K562 (cell line): Measurements from ENCODE around the gene WAS. TPM values are rescaled to one million over a fixed set of nuclear protein-coding genes. Genes with fewer than 3 reads are reported as not detected.

Experiments used
- ATAC-seq: fragments of 200-7000 bp; cut with Tn5 transposase; 3 replicates; pipeline ENCODE4 v1.9.1; 2020; ENCODE audit warnings: moderate library complexity
- BruUV-seq: library from RNA; stranded (reverse); fragments of 400-500 nt; replicated peaks from 2 replicates; lab custom pipeline; 2021; lab: Mats Ljungman, UMichigan
- CTCF ChIA-PET: fragments of 300-600 bp; formaldehyde crosslinking; extraction: SDS; loops from one replicate; lab custom pipeline; 2021; ENCODE audit warnings: low intra/inter-chr PET ratio; lab: Yijun Ruan, JAX
- POLR2A ChIA-PET: fragments of 300-600, 350-650 bp; sonication (Branson Sonifier 250); formaldehyde crosslinking; extraction: SDS; loops from one replicate; lab custom pipeline; 2021; ENCODE audit warnings: antibody characterized with exemption, inconsistent platforms; lab: Yijun Ruan, JAX
- DNase-seq, 4 experiments: peaks; one replicate each; pipeline versions ENCODE4 v3.0.0 to v3.0.0-alpha.2; 2011 to 2018; ENCODE audit warnings: low spot score in 3 of 4, mixed read lengths in 3 of 4; ENCODE audit errors: extremely low read depth in 1 of 4
- FAIRE-seq: peaks from 2 replicates; lab custom pipeline; 2011; peaks lifted over from hg19 to GRCh38; lab: Jason Lieb, UNC
- H2AFZ ChIP-seq: 2 replicates; pipeline ENCODE4 v1.6.0; 2011; ENCODE audit warnings: low read depth, low read length, control low read depth, inconsistent platforms
- H3K27ac ChIP-seq: fragments of 200-600 bp; 3 replicates; pipeline ENCODE4 v1.8.0; 2011; ENCODE audit warnings: low read depth, mild to moderate bottlenecking, control low read depth, inconsistent platforms, low read length, moderate library complexity, mixed read lengths; ENCODE audit errors: extremely low read depth
- H3K27me3 ChIP-seq, 2 experiments: fragments of 300-600 bp in 1 of 2; 2 replicates in 1 of 2; 3 replicates in 1 of 2; pipeline versions ENCODE4 v1.6.0 to v1.8.0; 2011; ENCODE audit warnings: inconsistent platforms in 2 of 2, low read length in 2 of 2, mild to moderate bottlenecking in 1 of 2, mixed read lengths in 1 of 2, moderate library complexity in 1 of 2; ENCODE audit not compliant: control insufficient read depth in 2 of 2, insufficient read depth in 2 of 2
- H3K36me3 ChIP-seq: fragments of 300-600 bp; 3 replicates; pipeline ENCODE4 v1.8.0; 2011; ENCODE audit warnings: mild to moderate bottlenecking, low read length, inconsistent platforms; ENCODE audit not compliant: control insufficient read depth, insufficient read depth
- H3K4me1 ChIP-seq, 2 experiments: fragments of 200-600 bp in 1 of 2; replicated peaks in 1 of 2; 2 replicates in 1 of 2; 3 replicates in 1 of 2; pipeline versions ENCODE4 v1.5.1 to v1.8.0; 2011; ENCODE audit warnings: inconsistent platforms in 2 of 2, low read length in 2 of 2, mild to moderate bottlenecking in 1 of 2, mixed read lengths in 1 of 2, moderate library complexity in 1 of 2; ENCODE audit not compliant: control insufficient read depth in 2 of 2, insufficient read depth in 2 of 2
- H3K4me2 ChIP-seq: 2 replicates; pipeline ENCODE4 v1.6.1; 2011; ENCODE audit warnings: low read length, control low read depth, inconsistent platforms, mixed read lengths; ENCODE audit not compliant: insufficient read depth
- H3K4me3 ChIP-seq: fragments of 200-600 bp; sonication (generic), shearing (Covaris generic); 2 replicates; pipeline ENCODE4 v1.5.1; 2016; ENCODE audit warnings: control low read depth, inconsistent platforms
- H3K79me2 ChIP-seq: fragments of 200-600 bp; 3 replicates; pipeline ENCODE4 v1.8.0; 2011; ENCODE audit warnings: low read length, inconsistent platforms; ENCODE audit not compliant: control insufficient read depth, insufficient read depth
- H3K9ac ChIP-seq, 2 experiments: 2 replicates each; pipeline versions ENCODE4 v1.6.0 to v1.6.1; 2011; ENCODE audit warnings: low read depth in 2 of 2, low read length in 2 of 2, control low read depth in 1 of 2, inconsistent platforms in 1 of 2, mild to moderate bottlenecking in 1 of 2, mixed read lengths in 1 of 2; ENCODE audit not compliant: insufficient read depth in 1 of 2
- H3K9me1 ChIP-seq: one replicate; pipeline ENCODE4 v1.6.0; 2011; ENCODE audit warnings: inconsistent platforms, mild to moderate bottlenecking, low read length, moderate library complexity; ENCODE audit not compliant: control insufficient read depth, insufficient read depth
- H3K9me3 ChIP-seq: replicated peaks from 2 replicates; pipeline ENCODE4 v1.5.1; 2011; ENCODE audit warnings: low read depth, low read length, inconsistent platforms; ENCODE audit not compliant: control insufficient read depth, insufficient read depth
- H4K20me1 ChIP-seq: replicated peaks from 2 replicates; pipeline ENCODE4 v1.6.1; 2011; ENCODE audit warnings: low read length, inconsistent platforms, mixed read lengths; ENCODE audit not compliant: control insufficient read depth, insufficient read depth
- ATF7 ChIP-seq: fragments of 450-650 bp; IDR thresholded peaks from 2 replicates; pipeline ENCODE4 v1.7.1; 2014; ENCODE audit warnings: mild to moderate bottlenecking, moderate library complexity
- CHD1 ChIP-seq: fragments of 200-600 bp; sonication (generic); IDR thresholded peaks from one replicate; pipeline ENCODE4 v1.6.1; 2012; ENCODE audit warnings: mild to moderate bottlenecking, moderate library complexity, low read length, inconsistent platforms
- EGR1 ChIP-seq: fragments of 450-650 bp; conservative IDR thresholded peaks from 2 replicates; pipeline ENCODE4 v1.6.1; 2017; ENCODE audit warnings: mild to moderate bottlenecking
- ELF4 ChIP-seq: fragments of 450-650 bp; formaldehyde crosslinking; IDR thresholded peaks from 2 replicates; pipeline ENCODE4 v1.4.0; 2022; ENCODE audit warnings: missing genetic modification characterization
- EWSR1 ChIP-seq: fragments of 450-650 bp; IDR thresholded peaks from 2 replicates; pipeline ENCODE4 v1.6.1; 2018; ENCODE audit warnings: borderline replicate concordance, mild to moderate bottlenecking, low read depth, moderate library complexity; ENCODE audit not compliant: partially characterized antibody
- HEY1 ChIP-seq: fragments of 250-450 bp; sonication (Bioruptor Pico); IDR thresholded peaks from 2 replicates; pipeline ENCODE4 v1.5.0; 2020; ENCODE audit warnings: mild to moderate bottlenecking, moderate library complexity, borderline replicate concordance
- KAT8 ChIP-seq: fragments of 450-650 bp; IDR thresholded peaks from 2 replicates; pipeline ENCODE4 v1.6.1; 2016; ENCODE audit warnings: low read depth, mild to moderate bottlenecking
- NCOA1 ChIP-seq: fragments of 450-650 bp; IDR thresholded peaks from 2 replicates; pipeline ENCODE4 v1.6.1; 2016; ENCODE audit warnings: low read depth
- TAF15 ChIP-seq: fragments of 200-400 bp; formaldehyde crosslinking; IDR thresholded peaks from 2 replicates; pipeline ENCODE4 v1.6.1; 2017; ENCODE audit warnings: mild to moderate bottlenecking, low read depth, low read length, moderate library complexity
- ZNF121 ChIP-seq: sonication (generic); formaldehyde crosslinking; conservative IDR thresholded peaks from 2 replicates; pipeline ENCODE4 v1.8.0; 2022; ENCODE audit warnings: missing genetic modification reagents
- ZNF165 ChIP-seq: fragments of 250-450 bp; sonication (Bioruptor Pico); IDR thresholded peaks from 2 replicates; pipeline ENCODE4 v1.4.0; 2020; ENCODE audit warnings: borderline replicate concordance
- ZNF253 ChIP-seq: fragments of 250-450 bp; sonication (Bioruptor Pico); conservative IDR thresholded peaks from 2 replicates; pipeline ENCODE4 v1.6.1; 2021; ENCODE audit warnings: mild to moderate bottlenecking
- ZNF282 ChIP-seq: sonication (generic); formaldehyde crosslinking; IDR thresholded peaks from 2 replicates; pipeline ENCODE4 v1.8.1; 2023; ENCODE audit warnings: missing genetic modification reagents
- ZNF778 ChIP-seq: fragments of 450-650 bp; formaldehyde crosslinking; IDR thresholded peaks from 2 replicates; pipeline ENCODE4 v1.4.0; 2020; ENCODE audit warnings: mild to moderate bottlenecking, moderate library complexity
- WGBS: fragments of 100-300 bp; shearing (Covaris generic); methylation state at CpG from one replicate; pipeline ENCODE4 v1.1.6; 2016; ENCODE audit warnings: low coverage, mixed read lengths; ENCODE audit not compliant: insufficient coverage; ENCODE audit errors: missing lambda C conversion rate; 5-methylcytosine and 5-hydroxymethylcytosine counted together
- in situ Hi-C: fragments of 300-500 bp; cut with MboI; formaldehyde crosslinking; loops from 4 replicates; pipeline ENCODE4 v1.15.0; 2018; ENCODE audit warnings: inconsistent platforms, mixed read lengths
- intact Hi-C: fragments of 100-400 bp; cut with micrococcal nuclease; formaldehyde crosslinking; loops from 2 replicates; pipeline ENCODE4 v1.14.2; 2022
- polyA plus RNA-seq, 8 experiments: library from polyadenylated mRNA; depleted of rRNA in 4 of 8; stranded (reverse) in 5 of 8; unstranded in 3 of 8; fragments of >200 nt; fragmentation: Nextera tagmentation in 2 of 8; fragmentation: Illumina TruSeq in 1 of 8; extraction: Ambion mirVana in 2 of 8; extraction: Trizol in 1 of 8; gene quantifications; 2 replicates each; pipeline versions ENCODE4 v1.2.1 to v1.2.3, GENCODE V29; 2011 to 2014; ENCODE audit warnings: inconsistent platforms in 1 of 8, missing spikeins in 1 of 8
- total RNA-seq, 7 experiments: library from RNA; depleted of rRNA in 6 of 7; stranded (reverse); fragments of >200 nt in 6 of 7; fragmentation: Illumina TruSeq in 2 of 7; extraction: Trizol in 2 of 7; gene quantifications; 2 replicates each; pipeline versions ENCODE4 v1.2.1 to v1.2.3, GENCODE V29; 2011 to 2021; ENCODE audit warnings: low replicate concordance in 1 of 7
- TF ChIP-seq, protein P1 (sequence below), 2 experiments: fragments of 450-650 bp in 1 of 2; sonication (generic) in 1 of 2; formaldehyde crosslinking in 1 of 2; IDR thresholded peaks in 1 of 2; conservative IDR thresholded peaks in 1 of 2; 2 replicates each; pipeline versions ENCODE4 v1.6.1 to v1.8.1; 2016 to 2023; ENCODE audit warnings: mild to moderate bottlenecking in 2 of 2, moderate library complexity in 2 of 2, inconsistent platforms in 1 of 2, missing genetic modification reagents in 1 of 2

The WAS gene
- total and polyA plus RNA-seq, 9 of the 15 experiments (the other 6 are each of a cell fraction or from before 2014, with no cell fraction given) = 0.11 to 16.1 (median 3.8) TPM

- no peak for TF ChIP-seq EWSR1
Observed at GRCh38 chrX:48636776-48637175, 46.8 kb upstream of the WAS start (continued).

GRCh38 chrX:48645669-48646068, 37.9 kb upstream of the WAS start:
- ChIA-PET POLR2A (no interaction called here), CTCF (no interaction called here)
- Histone ChIP-seq H3K9me3 (no peaks in the 10 kb centered on the region), H3K4me3 (no peak overlapping the region), H2AFZ (no peak overlapping the region), H4K20me1 (no peaks in the 10 kb centered on the region), H3K27me3 (no peaks in the 10 kb centered on the region), H3K36me3 (no peaks in the 10 kb centered on the region), H3K4me1 (no peaks in the 10 kb centered on the region; a peak in 1 of 5 replicates), H3K79me2 (no peaks in the 10 kb centered on the region), H3K9me1 (no peaks in the 10 kb centered on the region), H3K9ac (no peak overlapping the region), H3K27ac (no peak overlapping the region), H3K4me2 (no peak overlapping the region)
- TF ChIP-seq ZNF121 (no peak), ZNF253 (CRISPR knock-in tag) (no peak), ATF7 (peak; percentile 53; the same call in 1 of the 2 replicates), NCOA1 (no peak), ZNF165 (CRISPR knock-in tag) (no peak), HEY1 (CRISPR knock-in tag) (no peak), TAF15 (no peak), ZNF778 (CRISPR knock-in tag) (no peak), ELF4 (CRISPR knock-in tag) (no peak), CHD1 (no peak), ZNF282 (CRISPR knock-in tag) (no peak), KAT8 (no peak), EGR1 (no peak)
- TF ChIP-seq, protein P1, sequence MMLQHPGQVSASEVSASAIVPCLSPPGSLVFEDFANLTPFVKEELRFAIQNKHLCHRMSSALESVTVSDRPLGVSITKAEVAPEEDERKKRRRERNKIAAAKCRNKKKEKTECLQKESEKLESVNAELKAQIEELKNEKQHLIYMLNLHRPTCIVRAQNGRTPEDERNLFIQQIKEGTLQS (IDR thresholded peaks at IDR 0.05) = peak; percentile 72
- TF ChIP-seq, protein P1 (CRISPR knock-in tag; conservative IDR thresholded peaks at IDR 0.05) = no peak
- DNase-seq = no peak
- intact Hi-C loops (loop anchor here (5.0 kb wide), 1 partner anchor 252 kb away; the partner anchor contains the start of genes PQBP1 and TIMM17B), in situ Hi-C loops (loop anchor here (25.0 kb wide), 3 partner anchors 1267 to 1942 kb away; partner anchors contain the start of genes AKAP4, CCNB3 and CLCN5)
- no peak for ATAC-seq
- 72% methylated on average over 7 of the region's 7 CpGs for WGBS
- BruUV-seq = no TSS peak
- FAIRE-seq = no peak
